ENCODE results near the gene MED4.
A peak's percentile ranks its signal among the peaks of the same experiment; 100 is the strongest.

The MED4 gene

DNA sequence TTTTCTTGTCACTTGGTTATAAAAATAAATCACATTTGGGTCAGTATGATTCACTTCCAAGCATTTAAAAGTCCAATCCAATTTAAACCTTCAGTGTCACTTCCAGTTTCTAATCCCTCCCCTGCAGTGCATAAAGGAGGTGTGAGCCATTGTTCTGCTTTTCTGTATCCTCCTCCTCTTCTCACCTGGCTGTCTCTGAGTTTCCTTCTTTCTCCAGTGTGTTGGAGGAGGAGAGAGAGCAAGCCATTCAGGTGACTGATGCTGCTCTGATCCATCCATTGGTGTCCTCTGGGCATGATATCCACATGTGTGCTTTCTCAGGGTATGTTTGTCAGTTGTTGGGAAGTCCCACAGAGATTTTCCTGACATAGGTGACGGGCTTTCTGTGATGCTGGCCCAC, 56.1 kb downstream of the MED4 start:
- DNase-seq (ENCODE audit: insufficient read length, low spot score) (no peak), FAIRE-seq (peak; percentile 80)

DNA sequence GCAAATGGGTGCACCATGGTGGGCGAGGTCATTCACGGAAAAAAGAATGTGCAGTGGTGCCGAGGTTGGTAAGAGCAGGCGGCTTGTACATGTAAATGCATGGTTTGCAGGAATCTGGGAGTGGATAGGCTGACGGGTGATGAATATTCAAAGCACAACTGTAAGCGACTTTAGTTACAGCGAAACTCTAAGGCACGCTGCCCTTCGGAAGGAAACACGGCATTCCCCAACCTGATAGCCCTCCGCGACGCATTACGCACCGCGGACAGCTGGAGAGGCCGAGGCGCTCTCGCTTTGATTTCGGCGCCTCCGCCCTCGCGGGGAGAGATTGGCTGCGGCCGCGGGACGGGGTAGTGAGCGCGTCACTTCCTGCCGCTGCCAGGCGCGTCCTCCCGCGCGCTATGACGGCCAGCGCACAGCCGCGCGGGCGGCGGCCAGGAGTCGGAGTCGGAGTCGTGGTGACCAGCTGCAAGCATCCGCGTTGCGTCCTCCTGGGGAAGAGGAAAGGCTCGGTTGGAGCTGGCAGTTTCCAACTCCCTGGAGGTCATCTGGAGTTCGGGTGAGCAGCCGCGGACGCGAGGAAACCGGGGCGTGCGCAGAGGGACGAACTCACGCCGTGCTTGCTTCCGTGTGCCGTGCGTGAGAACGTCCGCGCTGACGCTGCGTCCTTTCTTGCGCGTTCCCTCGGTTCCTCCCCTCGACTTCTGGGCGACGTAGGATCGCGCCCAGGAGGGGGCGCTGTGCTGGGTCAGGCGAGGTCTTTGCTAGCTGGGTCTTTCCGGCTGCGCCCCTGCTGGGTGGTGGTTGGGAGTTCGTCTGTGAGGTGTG, 57.3 kb downstream of the MED4 start, which contains the start of gene NUDT15:
Gene NUDT15, plus strand, starts transcription at position 381 of the 828 bp plus-strand sequence. Its CDS starts 21 bp downstream, at position 402.
- peak; percentile 85 for DNase-seq (ENCODE audit: insufficient read length, low spot score)

DNA sequence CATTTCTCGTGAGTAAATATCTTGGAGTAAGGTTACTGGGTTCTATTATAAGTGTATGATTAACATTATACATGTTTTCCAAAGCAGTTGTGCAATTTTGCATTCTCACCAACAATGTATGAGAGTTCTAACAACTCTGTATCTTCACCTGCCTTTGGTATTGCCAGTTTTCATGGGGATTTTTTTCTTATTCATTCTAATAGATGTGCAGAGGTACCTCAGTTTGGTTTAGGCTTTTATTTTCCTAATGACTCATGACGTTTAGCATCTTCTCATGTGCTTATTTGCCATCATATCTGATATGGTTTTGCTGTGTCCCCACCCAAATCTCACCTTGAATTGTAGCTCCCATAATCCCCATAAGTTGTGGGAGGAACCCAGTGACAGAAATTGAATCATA, 65.0 kb downstream of the MED4 start:
- DNase-seq (ENCODE audit: insufficient read length, low spot score) (no peak), FAIRE-seq (no peak)

More for the DNA sequence above, 57.3 kb downstream of the MED4 start, which contains the start of gene NUDT15:
- peak; percentile 99 for FAIRE-seq

DNA sequence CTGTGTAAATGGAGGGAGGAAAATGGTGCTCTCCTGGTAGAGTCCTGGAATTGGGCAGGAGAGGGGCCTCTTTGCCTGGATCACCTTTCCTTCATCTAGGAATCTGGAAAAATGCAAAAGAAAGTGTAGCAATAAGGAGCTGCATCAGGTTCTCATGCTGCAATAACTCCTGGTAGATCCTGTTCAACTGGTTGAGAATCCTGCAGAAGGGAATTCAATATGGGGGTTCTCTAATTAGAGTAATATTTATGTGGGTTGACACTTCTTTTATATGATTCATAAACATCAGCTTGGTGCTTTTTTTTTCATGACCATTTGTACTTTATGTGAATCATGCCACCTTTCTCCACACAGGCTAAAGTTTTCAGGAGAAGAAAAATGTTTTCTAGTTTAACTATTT, 66.8 kb downstream of the MED4 start:
- FAIRE-seq (no peak), DNase-seq (ENCODE audit: insufficient read length, low spot score) (no peak)
